Left lobe of liver (tissue), 2 donors: ENCODE data around the gene RPS15. TPM values are rescaled to one million over a fixed set of nuclear protein-coding genes. Genes with fewer than 3 reads are reported as not detected.

Source experiments
- ATAC-seq: fragments of 200-7000 bp; cut with Tn5 transposase; one replicate; pipeline ENCODE4 v1.9.1; 2020; ENCODE audit warnings: mild to moderate bottlenecking, moderate library complexity
- DNase-seq: peaks from one replicate; pipeline ENCODE4 v3.0.0-alpha.2; 2020; ENCODE audit warnings: low spot score
- total RNA-seq: library from RNA; stranded (reverse); gene quantifications from one replicate; pipeline ENCODE4 v1.2.1, GENCODE V29; 2021
- donor health status: DM: no; HTN: no; CAD: no; lungs with moderate emphysema.
- donor health status: DM: no; HTN: yes; CAD: no.

The RPS15 gene
- total RNA-seq, 1 donor from 2014 or later = 410 TPM

DNA sequence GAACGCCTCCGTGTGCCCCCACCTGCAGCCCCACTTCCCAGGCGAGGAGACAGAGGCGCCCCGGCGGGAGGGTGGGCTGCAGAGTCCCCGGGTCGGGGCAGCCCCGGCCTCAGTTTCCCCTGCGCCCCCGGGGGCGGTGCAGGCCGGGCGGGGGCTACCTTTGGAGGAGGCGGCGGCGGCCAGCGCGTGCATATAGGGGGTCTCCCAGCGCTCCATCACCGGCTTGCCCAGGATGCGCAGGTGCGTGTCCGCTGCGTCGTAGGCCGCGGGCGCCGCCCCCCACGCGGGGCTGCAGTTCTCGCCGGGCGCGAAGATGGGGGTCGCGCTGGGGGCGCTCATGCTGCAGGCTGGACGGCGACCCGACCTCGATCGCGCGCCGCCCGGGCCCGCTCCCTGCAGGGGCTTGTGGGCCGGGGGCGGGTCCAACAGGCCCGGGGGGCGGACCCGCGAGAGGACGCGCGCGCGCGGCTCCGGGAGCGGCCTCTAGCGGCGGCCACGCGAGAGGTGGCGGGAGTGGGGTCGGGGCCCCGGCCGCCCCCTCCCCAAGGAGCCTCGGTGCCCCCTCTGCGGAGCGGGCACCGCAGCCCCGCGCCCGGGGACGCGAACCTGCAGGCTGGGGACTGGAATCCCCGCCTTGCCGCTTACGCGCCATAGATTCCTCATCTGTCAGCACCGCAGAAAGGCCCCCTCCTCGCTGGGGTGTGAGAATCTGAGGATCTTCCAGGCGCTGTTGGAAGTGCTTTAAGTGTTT is 36.9 kb upstream of the RPS15 start, which contains the start of gene GAMT:
TSS of gene GAMT (minus strand) at position 405 of the 751 bp plus-strand sequence. CDS start at position 339, 66 bp downstream.
- DNase-seq = peak; percentile 75
- ATAC-seq = peak; percentile 60

DNA sequence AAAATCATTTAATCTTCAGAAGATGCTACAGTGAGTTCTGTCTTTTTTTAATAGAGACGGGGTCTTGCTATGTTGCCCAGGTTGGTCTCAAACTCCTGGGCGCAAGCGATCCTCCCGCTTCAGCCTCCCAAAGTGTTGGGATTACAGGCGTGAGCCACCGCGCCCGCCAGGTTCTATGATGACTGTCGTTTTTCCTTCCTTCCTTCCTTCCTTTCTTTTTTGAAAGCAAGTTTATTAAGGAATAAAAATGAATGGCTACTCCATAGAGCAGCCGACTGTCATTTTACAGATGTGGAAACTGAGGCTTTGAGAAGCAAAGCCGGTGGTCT is 36.3 kb upstream of the RPS15 start:
- DNase-seq (no peak), ATAC-seq (no peak)

DNA sequence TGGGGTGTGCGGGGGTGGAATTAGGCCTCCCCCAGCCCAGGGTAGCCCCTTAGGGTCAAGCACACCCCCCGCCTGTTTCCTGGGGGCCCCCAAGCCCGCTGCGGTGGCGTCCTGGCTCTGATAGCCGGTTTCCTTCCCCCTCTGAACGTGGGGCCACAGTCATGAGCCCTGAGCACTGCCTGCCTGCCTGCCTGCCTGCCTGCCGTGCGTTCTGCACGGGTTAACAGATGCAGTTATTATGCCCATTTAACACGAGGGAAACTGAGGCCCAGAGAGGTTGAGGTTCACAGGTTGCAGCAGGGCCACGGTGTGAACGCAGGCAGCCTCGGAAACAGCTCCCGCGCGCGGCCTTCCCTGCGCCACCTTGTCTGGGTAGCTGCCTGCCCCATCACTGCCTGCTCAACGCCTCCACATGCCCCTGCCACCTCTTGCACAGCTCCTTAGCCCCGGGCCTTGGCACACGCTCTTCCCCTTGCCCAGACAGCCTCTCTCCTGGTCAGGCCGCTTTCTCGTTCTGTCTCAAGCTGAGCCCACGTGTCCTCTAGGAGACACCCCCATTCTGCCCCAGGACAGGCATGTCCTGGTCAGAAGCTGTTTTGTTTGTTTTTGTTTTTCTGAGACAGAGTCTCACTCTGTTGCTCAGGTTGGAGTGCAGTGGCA is 35.7 kb upstream of the RPS15 start:
- DNase-seq = no peak

DNA sequence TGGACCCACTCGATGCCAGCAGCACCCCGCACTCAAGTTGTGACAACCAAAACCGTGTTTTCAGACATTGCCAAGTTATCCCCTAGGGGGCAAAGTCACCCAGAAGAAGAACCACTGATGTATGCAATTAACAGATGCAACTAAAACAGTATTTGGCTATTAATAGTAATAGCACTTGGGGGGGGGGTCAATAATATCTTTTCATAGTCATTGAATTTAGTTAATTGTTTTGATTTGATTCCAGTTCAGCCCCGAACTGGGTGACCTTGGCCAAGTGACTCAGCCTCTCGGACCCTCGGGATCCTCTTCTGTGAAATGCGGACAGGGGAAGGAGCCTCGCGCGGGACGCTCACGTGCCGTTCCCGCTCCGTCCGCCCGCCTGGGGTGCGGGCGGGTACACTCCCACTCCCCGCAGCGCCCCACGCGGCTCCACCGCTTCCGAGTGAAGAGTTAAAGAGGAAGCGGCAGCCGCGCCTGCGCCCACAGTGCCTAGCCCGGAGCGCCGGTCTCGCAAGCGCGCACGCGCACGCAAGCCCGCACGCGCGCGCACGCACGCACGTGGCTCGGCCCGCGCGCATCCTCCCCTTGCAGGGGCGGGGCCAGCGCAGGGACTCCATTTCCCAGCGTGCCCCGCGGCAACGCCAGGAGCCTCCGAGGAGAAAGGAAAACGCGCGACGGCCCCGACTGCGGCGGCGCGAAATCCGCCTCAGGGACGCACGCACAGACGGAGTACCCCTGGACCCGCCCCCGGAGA is 31.2 kb upstream of the RPS15 start:
- ATAC-seq (peak; percentile 88), DNase-seq (peak; percentile 100)

More for the DNA sequence above, 35.7 kb upstream of the RPS15 start:
- no peak for ATAC-seq

DNA sequence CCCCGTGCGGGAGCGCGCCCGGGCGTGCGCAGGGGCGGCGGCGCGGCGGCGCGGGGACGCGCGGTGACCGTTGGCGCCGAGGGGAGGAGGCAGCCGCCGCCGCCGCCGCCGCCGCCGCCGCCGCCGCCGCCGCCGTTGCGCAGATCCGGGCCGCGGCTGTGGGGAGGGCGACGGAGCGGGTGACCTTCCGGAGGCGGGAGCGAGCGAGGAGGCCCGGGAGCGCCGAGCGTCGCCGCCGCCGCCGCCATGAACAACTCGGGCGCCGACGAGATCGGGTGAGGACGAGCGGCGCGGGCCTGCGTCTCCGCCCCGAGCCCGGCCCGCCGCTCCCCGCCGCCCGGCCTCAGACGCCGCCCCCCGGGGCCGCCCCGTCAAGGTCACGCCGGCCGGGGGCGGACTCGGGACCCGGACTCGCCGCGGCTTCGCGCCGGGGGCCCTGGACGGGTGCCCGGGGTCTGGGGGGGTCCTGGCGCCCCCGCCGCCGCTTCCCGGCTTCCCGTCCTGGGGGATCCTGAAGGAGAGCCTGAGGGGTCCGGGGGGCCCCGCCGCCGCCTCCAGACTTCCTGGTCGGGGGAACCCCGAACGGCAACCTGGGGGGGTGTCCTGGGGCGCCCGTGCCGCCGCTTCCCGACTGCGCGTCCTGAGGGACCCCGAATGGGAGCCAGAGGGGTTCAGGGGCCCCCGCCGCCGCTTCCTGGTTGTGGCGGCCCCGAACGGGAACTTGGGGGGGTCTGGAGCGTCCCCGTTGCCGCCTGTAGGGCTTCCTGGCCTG is 30.5 kb upstream of the RPS15 start, which contains the start of gene DAZAP1:
TSS of gene DAZAP1 (plus strand) at position 59 of the 772 bp plus-strand sequence. CDS start at position 247, 188 bp downstream.
- no peak for DNase-seq

DNA sequence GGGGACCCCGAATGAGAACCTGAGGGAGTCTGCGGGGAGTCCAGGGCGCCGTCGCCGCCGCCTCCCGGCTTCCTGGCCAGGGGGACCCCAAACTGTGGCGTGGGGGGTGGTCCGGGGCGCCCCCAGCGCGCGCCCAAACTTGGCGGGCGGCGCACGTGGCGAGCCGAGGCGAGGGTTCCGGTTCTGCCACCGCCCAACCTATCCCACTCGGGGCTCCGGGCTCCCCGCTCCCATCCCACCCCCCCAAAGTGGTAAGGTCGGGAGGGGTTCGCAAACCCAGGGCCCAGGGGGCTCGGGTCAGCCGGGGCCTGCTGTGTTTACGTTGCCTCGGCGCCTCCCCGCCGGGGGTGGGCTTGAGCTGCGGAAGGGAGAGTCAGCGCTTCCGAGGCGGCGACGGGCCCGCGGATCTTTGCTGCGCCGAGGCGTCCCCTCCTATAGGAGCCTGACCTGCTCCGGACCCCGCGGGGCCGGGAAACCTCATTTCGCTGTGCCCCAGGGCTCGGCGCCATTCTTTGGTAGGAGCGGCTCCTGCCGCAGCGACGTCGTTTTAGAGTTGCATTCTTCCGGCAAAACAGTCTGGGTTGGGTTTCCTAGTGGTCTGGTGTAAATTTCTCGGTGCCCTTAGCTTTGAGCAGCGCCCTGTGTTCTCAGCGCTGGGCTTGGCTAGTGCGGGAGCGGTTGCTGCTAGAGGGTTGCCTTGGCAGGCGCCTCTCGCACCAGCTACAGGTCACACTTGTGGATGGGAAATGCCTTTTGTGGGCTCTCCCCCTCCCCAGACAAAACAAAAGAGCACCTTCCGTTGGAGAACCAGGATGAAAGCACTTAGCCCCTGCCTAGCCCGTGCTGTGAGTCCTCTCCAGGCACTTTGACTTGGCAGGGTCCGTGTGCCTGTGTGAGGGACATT is 29.6 kb upstream of the RPS15 start:
- ATAC-seq = peak; percentile 5
- no peak for DNase-seq

More for the DNA sequence above, 30.5 kb upstream of the RPS15 start, which contains the start of gene DAZAP1:
- ATAC-seq = peak; percentile 4

DNA sequence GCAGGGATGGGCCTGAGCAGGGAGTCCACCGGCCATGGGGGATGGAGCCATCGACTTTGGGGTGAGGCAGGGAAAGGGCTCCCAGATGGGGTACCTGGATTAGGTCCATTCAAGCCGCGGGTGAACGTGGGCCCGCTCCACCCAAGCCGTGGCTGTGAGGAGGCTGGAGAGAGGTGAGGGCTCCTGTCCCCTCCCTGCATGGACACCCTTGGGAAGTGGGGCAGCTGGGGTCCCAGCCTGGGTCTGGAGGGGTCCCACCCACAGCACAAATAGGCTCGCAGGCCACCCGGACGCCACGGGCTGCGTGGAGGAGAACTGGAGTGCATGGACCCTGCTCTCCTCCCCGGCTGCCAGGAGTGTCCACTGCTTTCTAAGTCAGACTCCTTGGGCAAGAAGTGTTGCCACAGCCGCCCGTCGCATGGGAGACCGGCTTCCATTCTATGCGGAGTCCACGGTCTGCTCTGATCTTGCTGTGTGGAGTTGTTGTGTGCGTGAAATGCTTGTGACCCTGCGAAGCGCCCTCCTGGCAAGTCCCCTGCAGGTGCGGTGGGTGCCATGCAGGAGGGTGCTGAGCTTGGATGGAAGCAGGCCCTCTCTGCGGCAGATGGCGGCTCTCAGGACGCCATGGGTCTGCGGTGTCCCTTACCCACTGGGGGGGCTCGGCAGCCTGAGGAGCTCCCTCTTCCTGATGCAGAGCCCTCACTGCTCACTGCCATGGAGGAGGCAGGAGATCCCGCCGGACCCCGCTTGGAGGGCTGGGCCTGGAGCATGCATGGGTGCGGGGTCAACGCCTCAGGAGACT is 28.8 kb upstream of the RPS15 start:
- ATAC-seq (no peak), DNase-seq (no peak)

DNA sequence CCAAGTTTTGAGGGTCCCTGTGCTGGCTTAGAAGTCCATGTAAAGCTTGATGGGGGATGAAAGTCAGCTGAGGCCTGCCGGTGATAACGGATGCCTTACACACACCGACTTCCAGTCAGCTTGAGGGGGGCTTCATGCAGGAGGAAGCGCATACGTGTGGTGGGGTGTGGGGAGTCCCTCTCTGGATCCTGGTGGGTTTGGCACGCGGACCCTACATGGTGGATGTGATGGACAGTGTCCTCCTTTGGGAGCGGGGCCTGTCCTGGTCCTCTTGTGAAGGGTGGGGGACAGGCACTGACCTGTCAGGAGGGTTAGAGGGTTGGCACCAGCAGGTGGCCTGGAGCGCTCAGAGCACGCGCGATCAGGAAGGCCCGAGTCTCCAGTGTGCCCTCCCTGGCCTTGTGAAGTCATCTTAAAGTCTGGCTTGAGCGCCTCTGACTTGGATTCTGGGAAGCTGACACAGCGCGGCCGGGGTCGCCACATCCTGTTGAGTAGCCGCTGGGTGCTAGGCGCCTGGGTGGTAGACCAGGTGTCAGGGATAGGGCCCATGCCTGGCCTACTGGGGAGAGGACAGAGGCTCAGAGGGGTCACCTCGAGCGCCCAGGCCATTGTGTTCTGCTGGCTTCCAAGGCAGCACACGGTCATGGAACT is 27.9 kb upstream of the RPS15 start:
- ATAC-seq (no peak), DNase-seq (no peak)

DNA sequence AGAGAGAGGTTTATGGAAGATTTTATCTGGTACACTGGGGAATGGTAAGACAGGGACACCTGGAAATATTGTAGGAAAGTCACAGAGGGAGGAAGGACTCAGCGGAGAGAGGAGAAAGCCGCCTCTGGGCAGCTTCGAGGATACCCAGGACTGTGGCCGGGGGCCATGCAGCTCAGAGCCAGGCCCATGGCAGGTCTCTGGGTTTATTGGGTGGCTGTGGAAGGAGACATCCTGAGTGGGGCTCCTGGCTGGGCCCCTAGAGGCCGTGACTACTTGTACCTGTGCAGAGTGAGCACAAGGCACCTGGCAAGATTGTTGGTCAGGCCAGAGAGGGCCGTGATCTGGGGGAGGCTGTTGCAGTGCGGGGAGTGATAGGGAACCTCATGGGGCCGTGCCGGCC is 27.4 kb upstream of the RPS15 start:
- no peak for DNase-seq

DNA sequence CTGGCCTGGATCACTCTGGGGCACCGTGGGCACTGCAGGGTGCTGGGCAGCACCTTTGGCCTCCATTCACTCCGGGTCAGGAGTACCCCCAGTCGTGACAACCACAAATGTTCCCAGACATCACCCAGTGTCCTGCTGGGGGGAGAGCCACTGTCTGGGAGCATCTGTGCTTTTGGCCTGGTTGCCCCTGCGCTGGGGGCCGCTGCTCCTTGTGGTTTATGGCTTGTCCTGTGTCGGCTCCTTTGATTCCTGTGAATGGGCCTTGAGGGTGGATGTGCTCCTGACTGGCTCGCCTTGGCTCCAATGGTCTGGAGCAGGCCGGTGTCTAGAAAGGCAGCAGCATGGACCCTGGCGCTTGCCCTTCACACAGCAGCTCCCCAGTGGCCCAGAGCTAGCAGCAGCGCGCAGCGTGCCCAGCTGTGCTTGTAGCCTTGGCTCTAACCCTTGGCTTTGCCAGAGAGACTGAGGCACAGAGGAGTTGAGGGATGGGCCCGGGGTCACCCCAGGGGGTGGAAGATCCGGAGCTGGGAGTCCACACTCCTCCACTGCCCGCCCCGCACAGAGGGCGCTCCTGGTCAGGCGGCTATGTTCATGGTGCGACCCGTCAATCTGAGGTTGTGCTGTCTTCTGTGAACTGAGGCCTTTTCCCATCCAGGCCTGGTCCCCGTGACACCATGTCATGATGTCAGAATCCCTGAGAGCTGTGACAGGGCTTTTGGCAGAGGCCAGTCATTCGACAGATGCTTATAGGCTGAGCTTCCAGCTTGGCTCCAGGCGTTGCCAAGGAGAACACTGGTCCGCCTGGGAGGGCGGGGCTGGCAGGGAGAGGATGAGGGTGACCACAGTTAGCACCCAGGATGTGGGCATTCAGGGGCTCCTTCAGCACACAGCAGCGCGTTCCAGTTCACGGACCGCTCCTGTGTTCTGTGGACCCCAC is 26.7 kb upstream of the RPS15 start:
- DNase-seq (no peak), ATAC-seq (no peak)

More for the DNA sequence above, 27.4 kb upstream of the RPS15 start:
- no peak for ATAC-seq

DNA sequence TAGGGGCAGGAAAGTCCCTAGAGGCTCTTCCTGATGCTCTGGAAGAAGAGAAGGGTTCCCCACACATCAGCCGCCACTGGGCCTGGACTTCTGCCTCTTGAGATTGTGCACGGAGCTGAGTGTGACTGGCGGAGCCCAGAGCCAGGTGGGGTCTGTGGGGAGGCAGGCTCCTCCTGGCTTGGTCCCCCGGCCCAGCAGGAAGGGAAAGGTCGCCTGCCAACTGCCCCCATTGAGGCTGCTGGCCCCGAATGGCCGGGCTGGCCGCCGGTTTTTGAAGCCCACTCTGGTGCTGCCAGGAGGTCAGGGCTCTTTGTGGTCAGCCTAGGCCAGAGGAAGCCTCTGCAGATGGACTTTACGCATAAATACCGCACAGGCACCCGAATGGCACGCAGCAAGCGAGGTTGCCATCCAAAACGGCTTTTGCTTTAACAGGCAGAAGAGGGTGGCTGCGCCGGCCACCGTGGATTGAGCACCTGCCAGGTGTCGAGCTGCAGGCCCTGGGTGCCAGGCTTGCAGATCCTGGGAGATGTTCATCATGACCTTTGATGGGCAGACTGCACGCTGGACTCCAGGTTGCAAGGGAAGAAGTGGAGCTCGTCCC is 25.8 kb upstream of the RPS15 start:
- DNase-seq (no peak), ATAC-seq (peak; percentile 2)

DNA sequence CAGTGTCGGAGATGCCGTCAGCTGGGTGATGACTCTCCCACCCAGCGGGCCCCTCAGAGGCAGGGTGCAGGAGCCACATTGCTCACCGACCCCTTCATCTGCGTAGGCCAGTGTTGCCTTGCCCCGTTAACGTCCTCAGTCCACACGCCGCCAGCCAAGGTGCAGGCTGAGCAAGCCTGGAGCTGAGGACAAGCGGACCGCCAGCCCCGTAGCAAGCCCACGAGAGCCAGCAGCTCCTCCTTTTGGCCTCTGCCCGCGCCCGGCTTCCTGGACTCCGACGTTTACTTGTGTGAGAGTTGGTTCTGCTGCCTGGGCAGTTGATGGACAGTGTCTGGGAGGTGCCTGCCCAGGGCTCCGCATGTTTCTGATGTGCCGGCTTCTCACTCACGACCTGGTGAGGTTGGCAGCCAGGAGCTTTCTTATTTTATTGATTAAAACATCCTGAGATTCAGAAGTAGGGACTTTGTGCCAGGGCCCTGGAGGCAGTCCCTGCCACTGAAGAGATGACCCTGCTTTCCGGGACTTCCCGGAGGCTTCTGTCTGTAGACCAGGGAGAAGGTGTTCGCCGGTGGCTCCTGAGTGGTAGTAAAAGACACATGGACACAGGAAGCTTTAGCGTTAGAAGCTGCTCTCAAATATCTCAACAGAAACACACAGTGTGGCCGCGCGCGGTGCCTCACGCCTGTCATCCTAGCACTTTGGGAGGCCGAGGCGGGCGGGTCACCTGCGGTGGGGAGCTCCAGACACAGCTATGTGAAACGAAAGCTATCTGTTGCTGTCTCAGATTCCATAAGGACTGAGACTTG is 25.0 kb upstream of the RPS15 start:
- no peak for DNase-seq

DNA sequence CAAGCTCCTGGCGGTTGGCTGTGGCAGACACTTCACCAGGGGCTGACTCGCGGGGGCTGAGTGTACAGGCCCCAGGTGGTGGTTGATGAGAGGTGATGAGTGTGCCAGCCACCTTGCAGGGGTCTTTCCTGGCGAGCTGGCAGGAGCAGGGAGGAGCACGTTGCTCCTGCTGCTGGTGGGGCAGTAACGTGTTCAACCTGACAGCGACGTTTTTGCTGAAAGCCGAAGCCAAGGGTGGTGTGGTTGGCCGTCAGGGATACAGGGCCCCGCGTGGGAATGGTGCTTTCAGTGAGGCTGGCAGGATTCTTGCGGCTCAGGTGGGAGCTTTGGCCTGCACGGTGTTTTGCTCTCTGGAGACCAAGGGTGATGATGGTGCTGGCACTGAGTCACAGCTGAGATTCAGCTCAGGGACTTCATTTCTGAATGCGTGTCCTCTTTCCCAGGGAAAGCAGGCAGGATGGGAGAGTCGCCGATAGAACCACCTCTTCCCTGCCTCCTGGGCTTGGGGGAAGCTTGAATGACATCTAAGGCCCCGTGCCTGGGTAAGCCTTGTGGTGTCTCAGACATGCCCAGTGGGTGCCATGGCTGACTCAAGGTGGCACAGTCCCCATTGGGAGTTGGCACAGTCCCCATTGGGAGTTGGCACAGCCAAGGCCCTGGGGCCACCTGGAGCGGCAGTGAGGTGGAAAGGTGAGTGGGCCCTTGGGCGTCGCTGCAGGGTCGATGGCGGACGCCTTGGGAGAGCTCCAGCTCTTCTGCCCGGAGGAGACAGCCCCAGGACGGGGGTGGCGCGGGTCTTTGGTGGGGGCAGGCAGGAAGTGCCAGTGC is 22.0 kb upstream of the RPS15 start:
- no peak for DNase-seq
- no peak for ATAC-seq

More for the DNA sequence above, 25.0 kb upstream of the RPS15 start:
- no peak for ATAC-seq

DNA sequence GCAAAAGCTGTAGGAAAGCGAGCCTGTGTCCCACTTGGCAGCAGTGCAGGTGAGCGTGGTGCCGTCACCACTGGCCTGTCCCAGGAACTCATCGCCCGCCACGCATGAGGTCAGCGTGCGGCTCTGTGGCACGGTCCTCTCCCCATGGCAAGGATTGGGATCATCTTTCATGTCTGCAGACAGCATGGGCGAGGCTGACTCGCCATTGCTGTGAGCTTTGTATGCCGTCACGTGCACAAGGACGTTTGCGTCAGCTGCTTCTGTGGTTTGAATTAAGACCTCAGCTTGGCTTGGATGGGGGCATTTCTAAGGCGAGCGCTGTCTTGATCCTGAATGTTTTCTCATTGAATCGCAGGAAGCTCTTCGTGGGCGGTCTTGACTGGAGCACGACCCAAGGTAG is 21.1 kb upstream of the RPS15 start:
- DNase-seq (no peak), ATAC-seq (peak; percentile 46)
